CD4-positive, alpha-beta T cell (primary cell): ENCODE results near the gene CLPTM1. TPM values are rescaled to one million over a fixed set of nuclear protein-coding genes. Genes with fewer than 3 reads are reported as not detected.
A peak's percentile ranks its signal among the peaks of the same experiment; 100 is the strongest.

Experiments
- ATAC-seq: fragments of 200-7000 bp; cut with Tn5 transposase; one replicate; pipeline ENCODE4 v1.10.0; 2022; ENCODE audit warnings: mild to moderate bottlenecking; ENCODE audit not compliant: poor library complexity
- CTCF ChIA-PET: fragments of 350-600 bp; sonication (Branson Sonifier 250); formaldehyde crosslinking; loops from one replicate; lab custom pipeline; 2021; ENCODE audit warnings: antibody characterized with exemption, inconsistent platforms; lab: Charles Lee
- POLR2A ChIA-PET: fragments of 350-600 bp; sonication (Branson Sonifier 250); formaldehyde crosslinking; loops from one replicate; lab custom pipeline; 2021; ENCODE audit warnings: antibody characterized with exemption, inconsistent platforms; lab: Charles Lee
- DNase-seq, 14 experiments: peaks; one replicate each; pipeline ENCODE4 v3.0.0-alpha.2; 2013 to 2020; ENCODE audit warnings: mixed read lengths in 2 of 14
- H3K27ac ChIP-seq, 2 donors: one replicate each; pipeline versions ENCODE4 v1.5.1 to v1.7.0; 2013; ENCODE audit warnings: low read length in 2 of 2, low read depth in 1 of 2, mild to moderate bottlenecking in 1 of 2
- H3K27me3 ChIP-seq, 2 experiments: 1 replicate in 1 of 2; 2 replicates in 1 of 2; pipeline versions ENCODE4 v1.6.1 to v1.7.0; 2013; ENCODE audit warnings: low read length in 2 of 2, control low read depth in 1 of 2, mild to moderate bottlenecking in 1 of 2, moderate library complexity in 1 of 2; ENCODE audit not compliant: insufficient read depth in 2 of 2, control insufficient read depth in 1 of 2
- H3K36me3 ChIP-seq: one replicate; pipeline ENCODE4 v1.6.1; 2013; ENCODE audit warnings: low read length, control low read depth; ENCODE audit not compliant: insufficient read depth
- H3K4me1 ChIP-seq: one replicate; pipeline ENCODE4 v1.6.1; 2013; ENCODE audit warnings: low read length, control low read depth; ENCODE audit not compliant: insufficient read depth
- H3K4me3 ChIP-seq: one replicate; pipeline ENCODE4 v1.5.1; 2013; ENCODE audit warnings: mild to moderate bottlenecking, low read length, moderate library complexity
- H3K9me3 ChIP-seq, 2 experiments: 1 replicate in 1 of 2; 2 replicates in 1 of 2; pipeline versions ENCODE4 v1.6.1 to v1.7.0; 2013; ENCODE audit warnings: low read length in 2 of 2, mild to moderate bottlenecking in 2 of 2, control low read depth in 1 of 2, moderate library complexity in 1 of 2; ENCODE audit not compliant: control insufficient read depth in 1 of 2, insufficient read depth in 1 of 2
- H3K27ac Mint-ChIP-seq: one replicate; pipeline ENCODE4 v1.8.0; 2020; ENCODE audit warnings: mixed read lengths
- H3K27me3 Mint-ChIP-seq: one replicate; pipeline ENCODE4 v1.8.0; 2021; ENCODE audit warnings: mixed read lengths
- H3K36me3 Mint-ChIP-seq: one replicate; pipeline ENCODE4 v1.8.0; 2021; ENCODE audit warnings: low read depth, mixed read lengths
- H3K4me1 Mint-ChIP-seq: one replicate; pipeline ENCODE4 v1.8.0; 2021; ENCODE audit warnings: low read depth, mixed read lengths
- H3K4me3 Mint-ChIP-seq: one replicate; pipeline ENCODE4 v1.8.0; 2020; ENCODE audit warnings: mild to moderate bottlenecking, mixed read lengths
- H3K9me3 Mint-ChIP-seq: one replicate; pipeline ENCODE4 v1.8.0; 2020; ENCODE audit warnings: mixed read lengths
- CTCF ChIP-seq: fragments of 200-600 bp; IDR thresholded peaks from one replicate; pipeline ENCODE4 v1.8.0; 2022; ENCODE audit warnings: antibody characterized with exemption, mild to moderate bottlenecking
- intact Hi-C, 2 experiments: fragments of 100-400 bp; cut with DNase I in 1 of 2; cut with micrococcal nuclease in 1 of 2; formaldehyde crosslinking; loops; one replicate each; pipeline versions ENCODE4 v1.15.1 to v1.9.0; 2023 to 2025; cut with DNase I, micrococcal nuclease
- total RNA-seq, 174 experiments: library from RNA in 2 of 174; stranded (reverse) in 2 of 174; gene quantifications; one replicate each; pipeline ENCODE4 v1.2.3 and lab custom pipeline; 2021 to 2026

Gene CLPTM1
- total RNA-seq, 2 experiments from 2014 or later, result 71.0 to 72.7 TPM

DNA sequence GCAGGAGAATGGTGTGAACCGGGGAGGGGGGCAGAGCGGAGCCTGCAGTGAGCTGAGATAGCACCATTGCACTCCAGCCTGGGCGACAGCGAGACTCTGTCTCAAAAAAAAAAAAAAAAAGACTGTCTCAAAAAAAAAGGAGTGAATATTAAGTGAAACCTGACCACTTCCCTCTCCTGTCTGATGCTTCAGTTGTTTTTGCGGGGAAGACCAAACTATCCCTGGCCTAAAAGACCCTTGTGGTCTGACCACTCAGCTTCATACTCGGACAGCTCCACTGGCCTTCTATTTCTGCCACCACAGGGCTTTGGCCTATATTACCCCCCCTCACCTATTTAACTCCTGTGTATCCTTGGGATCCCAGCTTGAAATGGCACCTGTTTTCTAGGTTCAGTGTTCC is 85.9 kb downstream of the CLPTM1 start:
- H3K4me3 Mint-ChIP-seq, result peak overlapping the region; percentile 55
- H3K9me3 ChIP-seq, result no peaks in the 10 kb centered on the region
- peaks cover 72% of the 10 kb centered on the region for H3K36me3 Mint-ChIP-seq
- no peak overlapping the region for H3K4me3 ChIP-seq
- peaks cover 49% of the 10 kb centered on the region for H3K4me1 Mint-ChIP-seq
- TF ChIP-seq CTCF, result no peak
- H3K4me1 ChIP-seq, result peaks cover 52% of the 10 kb centered on the region
- peaks cover 67% of the 10 kb centered on the region for H3K36me3 ChIP-seq
- ATAC-seq, result no peak
- ChIA-PET POLR2A (interaction anchor here (1.1 to 3.3 kb wide), 2 partner anchors 38 to 40 kb away, joined by 3 to 24 read pairs; partner anchors contain the start of genes GEMIN7 and RELB), CTCF (interaction anchor here (0.6 to 2.5 kb wide), 2 partner anchors 19 to 195 kb away, joined by 3 to 14 read pairs; no protein-coding TSS in a partner anchor)
- no peak overlapping the region for H3K27ac ChIP-seq
- intact Hi-C loops, result no loop called here
- no peaks in the 10 kb centered on the region for H3K9me3 Mint-ChIP-seq
- H3K27me3 ChIP-seq, result no peaks in the 10 kb centered on the region
- DNase-seq, result no peak
- peak overlapping the region; percentile 52 for H3K27ac Mint-ChIP-seq
- no peaks in the 10 kb centered on the region for H3K27me3 Mint-ChIP-seq

Other genes with a start within 250 kb of the CLPTM1 start
- gene BCL3, start 206.7 kb upstream of the CLPTM1 start, total RNA-seq, result 10 to 100 TPM; 90.9 to 97.1 TPM
- not detected for gene CBLC, start 177.5 kb upstream of the CLPTM1 start, total RNA-seq
- gene BCAM, start 146.3 kb upstream of the CLPTM1 start, total RNA-seq, result not detected
- 1 to 10 TPM; 1.8 to 1.9 TPM for gene NECTIN2, start 109.1 kb upstream of the CLPTM1 start, total RNA-seq
- 10 to 100 TPM; 25.4 to 26.8 TPM for gene TOMM40, start 64.1 kb upstream of the CLPTM1 start, total RNA-seq
- gene APOE, start 49.6 kb upstream of the CLPTM1 start, total RNA-seq, result 1 to 10 TPM; 4.5 to 5.2 TPM
- gene APOC1, start 40.8 kb upstream of the CLPTM1 start, total RNA-seq, result not detected
- not detected for gene APOC4, start 13.1 kb upstream of the CLPTM1 start, total RNA-seq
- not detected for gene APOC2, start 9.3 kb upstream of the CLPTM1 start, total RNA-seq
- gene RELB, start 46.1 kb downstream of the CLPTM1 start, total RNA-seq, result 10 to 100 TPM; 91.6 to 92.5 TPM
- 100 to 1,000 TPM; 152 to 154 TPM for gene CLASRP, start 83.7 kb downstream of the CLPTM1 start, total RNA-seq
- 1 to 10 TPM; 2.0 to 2.4 TPM for gene ZNF296, start 121.1 kb downstream of the CLPTM1 start, total RNA-seq
- gene GEMIN7, start 123.9 kb downstream of the CLPTM1 start, total RNA-seq, result 1 to 10 TPM; 4.0 to 4.8 TPM
- 10 to 100 TPM; 17.2 to 19.6 TPM for gene PPP1R37, start 137.8 kb downstream of the CLPTM1 start, total RNA-seq
- gene NKPD1, start 205.6 kb downstream of the CLPTM1 start, total RNA-seq, result under 1 TPM; 0.73 to 0.91 TPM
- 10 to 100 TPM; 32.0 to 38.8 TPM for gene TRAPPC6A, start 222.9 kb downstream of the CLPTM1 start, total RNA-seq
- 10 to 100 TPM; 14.7 to 18.8 TPM for gene BLOC1S3, start 223.4 kb downstream of the CLPTM1 start, total RNA-seq